Measurements from ENCODE around the gene ACIN1. TPM values are rescaled to one million over a fixed set of nuclear protein-coding genes. Genes with fewer than 3 reads are reported as not detected.
A peak's percentile ranks its signal among the peaks of the same experiment; 100 is the strongest.

ACIN1 gene
- total and polyA plus RNA-seq, 2 of the 13 experiments (the other 11 are each of a cell fraction or from before 2014, with no cell fraction given): 165 to 183 TPM

DNA sequence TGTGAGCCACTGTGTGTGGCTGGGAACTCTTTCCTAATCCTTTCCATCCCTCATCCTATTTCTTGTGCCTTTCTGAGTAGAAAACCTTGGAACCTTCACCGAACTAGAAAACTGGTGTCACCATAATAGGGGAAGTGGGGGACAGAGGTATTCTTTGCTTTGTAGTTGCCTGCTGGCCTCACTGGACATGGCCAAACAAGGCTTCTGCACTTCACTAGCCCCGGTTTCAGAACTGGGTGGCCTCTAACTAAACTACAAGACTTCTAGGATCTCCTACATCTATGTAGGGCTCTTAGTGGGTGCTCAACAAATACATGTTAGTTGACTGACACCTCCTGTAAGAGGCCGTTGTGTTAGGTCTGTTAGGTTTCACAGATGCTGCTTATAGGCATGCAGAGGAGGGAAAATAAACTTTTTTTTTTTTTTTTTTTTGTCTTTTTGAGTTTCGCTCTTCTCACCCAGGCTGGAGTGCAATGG is 10.4 kb upstream of the ACIN1 start (continued):
- no peak for TF ChIP-seq SOX6 (IDR thresholded peaks at IDR 0.05)
- no peak for TF ChIP-seq SOX6 (CRISPR knock-in tag; IDR thresholded peaks at IDR 0.05)
- TF ChIP-seq, protein P1, sequence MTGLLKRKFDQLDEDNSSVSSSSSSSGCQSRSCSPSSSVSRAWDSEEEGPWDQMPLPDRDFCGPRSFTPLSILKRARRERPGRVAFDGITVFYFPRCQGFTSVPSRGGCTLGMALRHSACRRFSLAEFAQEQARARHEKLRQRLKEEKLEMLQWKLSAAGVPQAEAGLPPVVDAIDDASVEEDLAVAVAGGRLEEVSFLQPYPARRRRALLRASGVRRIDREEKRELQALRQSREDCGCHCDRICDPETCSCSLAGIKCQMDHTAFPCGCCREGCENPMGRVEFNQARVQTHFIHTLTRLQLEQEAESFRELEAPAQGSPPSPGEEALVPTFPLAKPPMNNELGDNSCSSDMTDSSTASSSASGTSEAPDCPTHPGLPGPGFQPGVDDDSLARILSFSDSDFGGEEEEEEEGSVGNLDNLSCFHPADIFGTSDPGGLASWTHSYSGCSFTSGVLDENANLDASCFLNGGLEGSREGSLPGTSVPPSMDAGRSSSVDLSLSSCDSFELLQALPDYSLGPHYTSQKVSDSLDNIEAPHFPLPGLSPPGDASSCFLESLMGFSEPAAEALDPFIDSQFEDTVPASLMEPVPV (CRISPR knock-in tag; IDR thresholded peaks at IDR 0.05): no peak
- TF ChIP-seq KAT2B (IDR thresholded peaks at IDR 0.05; ENCODE audit: borderline replicate concordance, low read depth, low read length): no peak
- no peak for TF ChIP-seq KLF12 (CRISPR knock-in tag; IDR thresholded peaks at IDR 0.05; ENCODE audit: borderline replicate concordance)
- TF ChIP-seq, protein P2, sequence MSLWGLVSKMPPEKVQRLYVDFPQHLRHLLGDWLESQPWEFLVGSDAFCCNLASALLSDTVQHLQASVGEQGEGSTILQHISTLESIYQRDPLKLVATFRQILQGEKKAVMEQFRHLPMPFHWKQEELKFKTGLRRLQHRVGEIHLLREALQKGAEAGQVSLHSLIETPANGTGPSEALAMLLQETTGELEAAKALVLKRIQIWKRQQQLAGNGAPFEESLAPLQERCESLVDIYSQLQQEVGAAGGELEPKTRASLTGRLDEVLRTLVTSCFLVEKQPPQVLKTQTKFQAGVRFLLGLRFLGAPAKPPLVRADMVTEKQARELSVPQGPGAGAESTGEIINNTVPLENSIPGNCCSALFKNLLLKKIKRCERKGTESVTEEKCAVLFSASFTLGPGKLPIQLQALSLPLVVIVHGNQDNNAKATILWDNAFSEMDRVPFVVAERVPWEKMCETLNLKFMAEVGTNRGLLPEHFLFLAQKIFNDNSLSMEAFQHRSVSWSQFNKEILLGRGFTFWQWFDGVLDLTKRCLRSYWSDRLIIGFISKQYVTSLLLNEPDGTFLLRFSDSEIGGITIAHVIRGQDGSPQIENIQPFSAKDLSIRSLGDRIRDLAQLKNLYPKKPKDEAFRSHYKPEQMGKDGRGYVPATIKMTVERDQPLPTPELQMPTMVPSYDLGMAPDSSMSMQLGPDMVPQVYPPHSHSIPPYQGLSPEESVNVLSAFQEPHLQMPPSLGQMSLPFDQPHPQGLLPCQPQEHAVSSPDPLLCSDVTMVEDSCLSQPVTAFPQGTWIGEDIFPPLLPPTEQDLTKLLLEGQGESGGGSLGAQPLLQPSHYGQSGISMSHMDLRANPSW (CRISPR knock-in tag; IDR thresholded peaks at IDR 0.05; ENCODE audit: borderline replicate concordance): no peak
- no peak for TF ChIP-seq ZNF230 (CRISPR knock-in tag; IDR thresholded peaks at IDR 0.05)
- TF ChIP-seq ZNF317 (CRISPR knock-in tag; IDR thresholded peaks at IDR 0.05): no peak
- TF ChIP-seq ELF3 (CRISPR knock-in tag; IDR thresholded peaks at IDR 0.05): no peak
- no peak for TF ChIP-seq ZNF441 (CRISPR knock-in tag; IDR thresholded peaks at IDR 0.05; ENCODE audit: borderline replicate concordance)
- no peak for TF ChIP-seq ARID2 (CRISPR knock-in tag; IDR thresholded peaks at IDR 0.05; ENCODE audit: borderline replicate concordance)
- TF ChIP-seq KLF13 (CRISPR knock-in tag; IDR thresholded peaks at IDR 0.05): no peak
- TF ChIP-seq, protein P3, sequence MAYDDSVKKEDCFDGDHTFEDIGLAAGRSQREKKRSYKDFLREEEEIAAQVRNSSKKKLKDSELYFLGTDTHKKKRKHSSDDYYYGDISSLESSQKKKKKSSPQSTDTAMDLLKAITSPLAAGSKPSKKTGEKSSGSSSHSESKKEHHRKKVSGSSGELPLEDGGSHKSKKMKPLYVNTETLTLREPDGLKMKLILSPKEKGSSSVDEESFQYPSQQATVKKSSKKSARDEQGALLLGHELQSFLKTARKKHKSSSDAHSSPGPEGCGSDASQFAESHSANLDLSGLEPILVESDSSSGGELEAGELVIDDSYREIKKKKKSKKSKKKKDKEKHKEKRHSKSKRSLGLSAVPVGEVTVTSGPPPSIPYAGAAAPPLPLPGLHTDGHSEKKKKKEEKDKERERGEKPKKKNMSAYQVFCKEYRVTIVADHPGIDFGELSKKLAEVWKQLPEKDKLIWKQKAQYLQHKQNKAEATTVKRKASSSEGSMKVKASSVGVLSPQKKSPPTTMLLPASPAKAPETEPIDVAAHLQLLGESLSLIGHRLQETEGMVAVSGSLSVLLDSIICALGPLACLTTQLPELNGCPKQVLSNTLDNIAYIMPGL (CRISPR knock-in tag; IDR thresholded peaks at IDR 0.05; ENCODE audit: borderline replicate concordance in 1 of 2, low read depth in 1 of 2): 0 out of 4 replicates have a peak, but pooled peaks of 1 of the 2 experiments have one; percentile 24
- TF ChIP-seq FOXA3 (CRISPR knock-in tag; IDR thresholded peaks at IDR 0.05): no peak
- TF ChIP-seq GLI4 (CRISPR knock-in tag; IDR thresholded peaks at IDR 0.05; ENCODE audit: borderline replicate concordance): no peak
- 0 out of 2 replicates have a peak, but pooled peaks have one; percentile 7 for TF ChIP-seq HMG20B (CRISPR knock-in tag; conservative IDR thresholded peaks at IDR 0.05)
- no peak for TF ChIP-seq ZFP37 (CRISPR knock-in tag; IDR thresholded peaks at IDR 0.05; ENCODE audit: borderline replicate concordance)
- TF ChIP-seq ZNF354B (CRISPR knock-in tag; IDR thresholded peaks at IDR 0.05): 0 out of 2 replicates have a peak, but pooled peaks have one; percentile 63
- TF ChIP-seq NFKBIZ (CRISPR knock-in tag; IDR thresholded peaks at IDR 0.05): 0 out of 2 replicates have a peak, but pooled peaks have one; percentile 6

Data from HepG2 (cell line).